Measurements from ENCODE around the gene DIO1. TPM values are rescaled to one million over a fixed set of nuclear protein-coding genes. Genes with fewer than 3 reads are reported as not detected.

DIO1 gene
- polyA plus RNA-seq (not detected in 2 replicates), polyA minus RNA-seq (not detected in 2 replicates)

DNA sequence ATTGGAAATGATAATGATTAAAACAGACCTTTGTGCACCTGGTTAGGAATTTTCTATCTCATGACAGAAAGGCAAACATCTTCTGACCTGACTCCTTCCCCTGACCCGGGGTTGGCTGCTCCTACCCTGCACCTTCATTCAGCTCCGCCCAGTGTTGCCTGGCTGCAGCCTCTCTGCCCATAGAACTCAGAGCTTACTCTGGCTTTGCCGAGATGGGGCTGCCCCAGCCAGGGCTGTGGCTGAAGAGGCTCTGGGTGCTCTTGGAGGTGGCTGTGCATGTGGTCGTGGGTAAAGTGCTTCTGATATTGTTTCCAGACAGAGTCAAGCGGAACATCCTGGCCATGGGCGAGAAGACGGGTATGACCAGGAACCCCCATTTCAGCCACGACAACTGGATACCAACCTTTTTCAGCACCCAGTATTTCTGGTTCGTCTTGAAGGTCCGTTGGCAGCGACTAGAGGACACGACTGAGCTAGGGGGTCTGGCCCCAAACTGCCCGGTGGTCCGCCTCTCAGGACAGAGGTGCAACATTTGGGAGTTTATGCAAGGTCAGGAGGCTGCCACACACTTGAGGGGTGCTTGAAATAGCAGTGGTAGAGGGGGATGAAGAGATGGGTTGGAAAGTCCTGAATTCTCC, at the start of gene DIO1:
Gene DIO1, plus strand, starts transcription at position 189 of the 638 bp plus-strand sequence. Its CDS starts 24 bp downstream, at position 213.
- TF ChIP-seq MXI1 (conservative IDR thresholded peaks at IDR 0.05; ENCODE audit: poor library complexity, severe bottlenecking) = no peak
- no peak for TF ChIP-seq SMC3 (conservative IDR thresholded peaks at IDR 0.05; ENCODE audit: poor library complexity)
- TF ChIP-seq RAD21 (conservative IDR thresholded peaks at IDR 0.05) = no peak
- no peak for TF ChIP-seq REST (IDR thresholded peaks at IDR 0.05; ENCODE audit: borderline replicate concordance)
- H3K4me3 ChIP-seq (ENCODE audit: low read length) = no peak within 1 kb of the TSS
- H3K4me2 ChIP-seq (ENCODE audit: low read length) = no peak within 1 kb of the TSS
- no peak within 1 kb of the TSS for H3K9ac ChIP-seq (ENCODE audit: low read length)
- no peaks in the 10 kb centered on the region for H3F3A ChIP-seq (ENCODE audit: insufficient read depth, low read length, poor library complexity, severe bottlenecking)
- H3K27me3 ChIP-seq (ENCODE audit: insufficient read depth, low read depth, low read length) = no peaks in the 10 kb centered on the region
- no peaks in the 10 kb centered on the region for H3K79me2 ChIP-seq (replicated peaks; ENCODE audit: insufficient read depth, low read length)
- H4K20me1 ChIP-seq (ENCODE audit: insufficient read depth) = no peaks in the 10 kb centered on the region
- H3K27ac ChIP-seq (ENCODE audit: low read length) = no peak within 1 kb of the TSS
- no peaks in the 10 kb centered on the region for H3K36me3 ChIP-seq (ENCODE audit: insufficient read depth, low read length)
- no peaks in the 10 kb centered on the region for H3K9me3 ChIP-seq (ENCODE audit: low read length)
- H2AFZ ChIP-seq (ENCODE audit: low read depth, low read length) = no peak within 1 kb of the TSS
- no peaks in the 10 kb centered on the region for H3K9me2 ChIP-seq (ENCODE audit: insufficient read depth, low read length)

- Histone ChIP-seq H3K27me3 (ENCODE audit: insufficient read depth, low read depth, low read length) (no peaks in the 10 kb centered on the region), H3K79me2 (replicated peaks; ENCODE audit: insufficient read depth, low read length) (no peaks in the 10 kb centered on the region), H3K27ac (ENCODE audit: low read length) (no peak overlapping the region), H3K36me3 (ENCODE audit: insufficient read depth, low read length) (peaks cover 6% of the 10 kb centered on the region), H3K9ac (ENCODE audit: low read length) (no peak overlapping the region), H4K20me1 (ENCODE audit: insufficient read depth) (no peaks in the 10 kb centered on the region), H3F3A (ENCODE audit: insufficient read depth, low read length, poor library complexity, severe bottlenecking) (no peaks in the 10 kb centered on the region), H3K9me3 (ENCODE audit: low read length) (no peaks in the 10 kb centered on the region), H2AFZ (ENCODE audit: low read depth, low read length) (no peak overlapping the region), H3K9me2 (ENCODE audit: insufficient read depth, low read length) (no peaks in the 10 kb centered on the region), H3K4me3 (ENCODE audit: low read length) (no peak overlapping the region), H3K4me2 (ENCODE audit: low read length) (no peak overlapping the region)
- TF ChIP-seq SMC3 (conservative IDR thresholded peaks at IDR 0.05; ENCODE audit: poor library complexity) (no peak), RAD21 (conservative IDR thresholded peaks at IDR 0.05) (no peak), EP300 (conservative IDR thresholded peaks at IDR 0.05; ENCODE audit: poor library complexity, severe bottlenecking) (no peak), REST (IDR thresholded peaks at IDR 0.05; ENCODE audit: borderline replicate concordance) (no peak), EZH2 (IDR thresholded peaks at IDR 0.05; ENCODE audit: borderline replicate concordance, insufficient read depth, low read length, poor library complexity, severe bottlenecking) (no peak), TAF1 (IDR thresholded peaks at IDR 0.05; ENCODE audit: low read depth) (no peak), POLR2AphosphoS5 (IDR thresholded peaks at IDR 0.05) (no peak), CTCF (IDR thresholded peaks at IDR 0.05; ENCODE audit: poor library complexity, severe bottlenecking) (no peak), MXI1 (conservative IDR thresholded peaks at IDR 0.05; ENCODE audit: poor library complexity, severe bottlenecking) (no peak)
These were observed 46.0 kb upstream of the DIO1 start for GRCh38 chr1:53847980-53848379.
